ENCODE data around the gene PARD3B.

GRCh38 chr2:205128726-205129125 lies 583.5 kb downstream of the PARD3B start:
- TF ChIP-seq CTCF (conservative IDR thresholded peaks at IDR 0.05 in 1 of 2, IDR thresholded peaks at IDR 0.05 in 1 of 2; ENCODE audit: low read depth in 1 of 2, low read length in 2 of 2) (no peak), EZH2 (IDR thresholded peaks at IDR 0.05; ENCODE audit: low read length, missing control alignments) (no peak)

Measured in fibroblast of lung (primary cell).